HG03280 (cell line): ENCODE measurements around the gene PARVA.

Experiments used
- ATAC-seq: cut with Tn5 transposase; IDR thresholded peaks from one replicate; pipeline ENCODE4 v1.9.1; 2021; ENCODE audit warnings: mild to moderate bottlenecking, moderate library complexity; ENCODE audit not compliant: unreplicated experiment

The PARVA gene

GRCh38 chr11:12544986-12545775 is 167.8 kb downstream of the PARVA start:
- ATAC-seq, result no peak

GRCh38 chr11:12546122-12546521 is 168.8 kb downstream of the PARVA start:
- ATAC-seq, result no peak

DNA sequence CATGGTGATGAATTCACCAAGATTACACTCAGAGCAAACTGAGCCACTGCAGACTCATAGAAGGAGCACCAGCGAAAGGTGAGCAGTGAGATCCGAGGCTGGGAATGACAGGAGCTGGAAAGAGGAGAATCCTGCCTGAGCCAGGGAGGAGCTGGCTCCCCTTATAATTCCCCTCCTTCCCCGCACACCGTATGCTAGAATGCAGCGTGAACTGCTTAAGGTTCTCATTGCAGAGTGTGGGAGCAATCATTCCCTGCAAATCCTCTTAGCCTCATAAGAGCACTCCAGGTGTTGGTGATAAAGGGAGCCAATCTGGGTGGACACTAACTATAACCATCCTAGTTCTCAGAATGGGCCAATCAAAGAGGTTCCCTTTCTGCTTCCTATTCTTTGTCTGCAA is 169.3 kb downstream of the PARVA start:
- no peak for ATAC-seq

- ATAC-seq, result no peak
Measured at GRCh38 chr11:12547953-12548650, 170.7 kb downstream of the PARVA start.

- ATAC-seq, result no peak
Measured at GRCh38 chr11:12552692-12553091, 175.3 kb downstream of the PARVA start.

GRCh38 chr11:12554122-12554521 is 176.8 kb downstream of the PARVA start:
- no peak for ATAC-seq

- ATAC-seq, result no peak
Measured at GRCh38 chr11:12556155-12556554, 178.8 kb downstream of the PARVA start.

GRCh38 chr11:12556788-12557384 is 179.5 kb downstream of the PARVA start:
- no peak for ATAC-seq

DNA sequence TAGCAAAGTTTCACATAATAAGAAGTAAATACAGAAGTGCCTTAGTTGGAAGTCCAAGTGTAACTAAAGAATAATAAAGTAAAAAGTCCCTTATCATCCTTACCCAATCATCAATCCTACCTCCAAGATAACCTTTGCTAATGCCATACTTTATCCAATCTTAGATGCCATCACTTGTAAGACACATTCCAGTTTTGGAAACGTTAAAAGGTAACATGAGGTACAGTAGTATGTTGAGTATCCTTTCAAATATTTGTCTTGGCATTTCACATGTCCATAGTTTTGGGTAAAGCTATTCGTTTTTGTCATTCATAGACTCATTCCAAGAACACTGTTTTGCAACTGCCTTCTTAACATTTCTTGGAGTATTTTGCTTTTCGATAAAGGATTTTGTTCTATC is 181.6 kb downstream of the PARVA start:
- ATAC-seq, result no peak

DNA sequence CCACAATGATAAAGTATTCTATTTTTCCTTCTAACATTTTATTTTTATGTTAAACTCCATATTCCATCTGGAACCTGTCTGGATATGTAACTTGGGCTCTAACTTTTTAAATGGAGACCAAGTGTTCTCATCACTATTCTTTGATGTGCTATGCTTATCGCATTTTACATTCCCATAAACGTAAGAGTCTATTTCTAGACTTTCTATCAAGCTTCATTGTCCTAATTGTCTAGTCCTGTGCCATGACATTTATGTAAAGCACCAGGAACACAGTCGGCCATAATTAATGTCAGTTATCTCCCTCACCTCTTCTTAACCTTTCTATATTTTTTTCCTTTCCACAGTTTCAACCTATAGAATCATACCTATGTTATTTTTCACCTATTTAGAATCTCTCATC is 183.0 kb downstream of the PARVA start:
- no peak for ATAC-seq

GRCh38 chr11:12560861-12561260 is 183.5 kb downstream of the PARVA start:
- ATAC-seq, result no peak

GRCh38 chr11:12564012-12564411 is 186.6 kb downstream of the PARVA start:
- no peak for ATAC-seq

DNA sequence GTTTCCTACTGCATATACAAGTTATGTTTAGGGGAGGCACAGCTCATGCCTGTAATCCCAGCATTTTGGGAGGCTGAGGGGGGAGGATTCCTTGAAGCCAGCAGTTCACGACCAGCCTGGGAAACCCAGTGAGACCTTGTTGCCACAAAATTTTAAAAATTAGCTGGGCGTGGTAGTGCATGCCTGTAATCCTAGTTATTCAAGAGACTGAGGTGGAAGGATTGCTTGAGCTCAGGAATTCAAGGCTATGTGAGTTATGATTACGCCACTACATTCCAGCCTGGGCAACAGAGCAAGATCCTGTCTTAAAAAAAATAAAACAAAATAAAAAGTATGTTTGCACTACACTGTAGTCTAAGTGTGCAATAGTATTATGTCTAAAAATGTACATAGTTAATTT is 188.0 kb downstream of the PARVA start:
- ATAC-seq, result no peak

DNA sequence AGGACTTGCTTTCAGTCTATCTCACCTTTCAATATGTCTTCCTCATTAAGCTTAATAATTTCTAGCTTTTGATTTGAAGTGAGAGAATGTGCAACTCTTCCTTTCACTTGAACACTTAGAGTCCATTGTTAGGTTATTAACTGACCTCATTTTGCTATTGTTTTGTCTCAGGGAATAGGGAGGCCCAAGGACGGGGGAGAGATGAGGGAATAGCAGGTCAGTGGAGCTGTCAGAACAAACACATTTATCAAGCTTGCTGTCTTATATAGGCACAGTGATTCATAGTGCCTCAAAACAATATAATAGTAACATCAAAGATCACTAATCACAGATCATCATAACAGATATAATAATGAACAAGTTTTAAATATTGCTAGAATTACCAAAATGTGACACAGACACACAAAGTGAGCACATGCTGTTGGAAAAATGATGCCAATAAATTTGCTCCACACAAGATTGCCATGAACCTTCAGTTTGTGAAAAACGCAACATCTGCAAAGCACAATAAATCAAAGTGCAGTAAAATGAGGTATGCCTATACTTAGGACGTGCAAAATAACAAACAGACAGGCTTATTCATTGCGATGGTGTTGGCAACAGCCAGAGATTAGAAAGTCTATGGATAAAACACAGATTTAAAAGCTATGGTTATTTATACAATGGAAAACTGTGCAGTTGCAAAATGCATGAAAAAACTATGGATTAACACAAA is 190.5 kb downstream of the PARVA start:
- no peak for ATAC-seq

DNA sequence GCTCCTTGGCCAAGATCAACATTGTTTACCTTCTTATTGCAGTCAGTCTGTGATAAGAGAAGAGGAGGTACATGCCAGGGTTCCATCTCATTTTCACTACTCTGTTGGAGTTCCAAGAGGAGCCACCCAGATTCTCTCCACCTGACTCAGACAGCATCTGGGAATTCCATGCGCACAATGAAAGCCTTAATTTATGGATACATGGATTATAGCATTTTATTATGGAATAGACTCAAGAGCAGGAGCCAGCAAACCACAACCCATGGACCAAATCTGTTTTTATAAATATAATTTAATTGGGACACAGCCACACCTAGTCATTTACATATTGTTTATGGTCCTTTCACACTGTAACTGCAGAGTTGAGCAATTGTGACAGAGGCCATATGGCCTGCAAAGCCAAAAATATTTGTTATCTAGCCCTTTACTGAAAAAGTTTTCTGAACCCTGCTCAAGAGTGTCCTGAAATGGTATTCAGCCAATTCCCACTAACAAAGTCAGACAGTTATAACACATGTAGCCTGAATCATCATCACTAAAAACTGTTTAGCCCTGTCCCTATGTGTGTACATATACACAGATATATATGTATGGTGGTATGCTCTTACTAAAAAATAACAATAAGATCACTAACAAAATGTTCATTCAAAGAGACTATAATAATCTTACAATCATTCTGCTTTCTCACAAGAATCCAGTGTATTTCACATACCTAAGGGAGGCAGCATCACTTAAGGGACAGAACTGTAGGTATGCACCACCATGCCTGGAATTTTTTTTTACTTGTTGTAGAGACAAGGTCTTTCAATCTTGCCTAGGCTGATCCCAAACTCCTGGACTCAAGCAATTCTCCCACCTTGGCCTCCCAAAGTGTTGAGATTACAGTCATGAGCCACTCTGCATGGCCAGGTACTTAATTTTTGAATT is 192.4 kb downstream of the PARVA start:
- no peak for ATAC-seq

GRCh38 chr11:12573707-12574485 is 196.5 kb downstream of the PARVA start:
- no peak for ATAC-seq

DNA sequence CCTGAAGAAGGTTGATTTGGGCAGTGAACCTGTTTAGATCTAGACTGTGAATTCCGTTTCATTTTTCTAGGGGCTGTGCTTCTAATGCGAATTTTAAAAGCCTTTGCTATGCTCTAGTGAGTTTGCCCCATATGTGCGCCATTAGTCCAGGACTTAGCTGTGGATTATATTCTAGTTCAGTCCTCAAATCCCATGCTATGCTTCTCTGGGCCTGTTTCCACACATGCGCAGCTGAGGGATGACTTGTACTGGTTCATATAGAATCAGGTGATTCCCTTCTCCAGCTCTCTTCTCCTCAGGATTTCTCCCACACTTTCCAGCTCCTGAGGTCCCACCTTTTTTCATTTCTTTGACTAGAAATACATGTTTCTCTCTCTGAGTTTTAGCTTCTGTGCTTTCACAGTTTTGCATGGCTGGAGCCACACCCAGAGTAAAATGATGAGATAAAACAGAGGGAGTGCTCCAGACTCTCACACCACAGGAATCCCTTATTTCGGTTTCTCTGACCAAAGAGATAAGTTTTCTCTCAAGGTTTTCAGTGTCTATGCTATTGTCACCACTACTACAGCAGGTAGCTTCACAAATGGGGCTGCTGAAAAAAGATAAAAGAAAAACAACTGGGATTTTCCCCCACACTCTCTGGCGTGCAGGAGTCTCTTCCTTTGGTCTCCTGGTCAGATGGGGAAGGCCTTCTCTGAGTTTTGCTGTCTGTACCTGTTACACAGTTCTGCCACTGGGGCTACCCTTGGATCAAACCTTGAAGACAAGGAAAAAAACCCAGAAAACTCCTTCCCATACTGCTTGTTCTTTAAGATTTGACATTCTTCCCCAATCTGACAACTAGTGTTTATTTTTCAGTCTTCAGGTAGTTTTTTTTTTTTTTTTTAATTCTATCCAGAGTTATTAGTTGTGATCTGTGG is 200.6 kb downstream of the PARVA start:
- no peak for ATAC-seq

- no peak for ATAC-seq
Measured at GRCh38 chr11:12581416-12581815, 204.0 kb downstream of the PARVA start.

DNA sequence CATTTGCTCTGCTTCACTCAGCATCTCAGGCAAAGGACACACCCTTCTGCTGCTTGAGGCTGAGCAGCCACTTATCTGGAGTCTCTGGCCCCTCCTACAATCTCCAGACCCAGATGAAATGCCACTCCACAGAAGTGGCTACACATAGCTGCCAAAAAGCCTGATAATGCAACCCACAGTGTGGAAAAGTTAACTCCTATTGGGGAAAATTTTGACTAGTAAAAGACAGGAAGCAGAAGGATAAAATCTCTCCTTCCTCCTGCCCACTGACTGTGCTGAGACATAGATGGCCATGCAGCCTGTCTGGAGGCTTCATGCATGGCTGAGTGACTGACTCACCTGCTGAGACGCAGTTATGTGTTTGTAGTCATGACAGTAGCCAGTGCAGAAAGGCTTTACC is 204.6 kb downstream of the PARVA start:
- no peak for ATAC-seq
